MM.1S (cell line): Measurements from ENCODE around the gene JAKMIP2.

ENCODE experiments used
- DNase-seq: peaks from one replicate; pipeline ENCODE4 v3.0.0-alpha.2; 2015
- H2AFZ ChIP-seq: fragments of 300-600 bp; sonication (generic); 2 replicates; pipeline ENCODE4 v1.6.0; 2016; ENCODE audit warnings: antibody characterized with exemption, low read length
- H3F3A ChIP-seq: fragments of 300-600 bp; sonication (generic); 2 replicates; pipeline ENCODE4 v1.6.1; 2016; ENCODE audit warnings: mild to moderate bottlenecking, antibody characterized with exemption, low read length, moderate library complexity, mixed read lengths; ENCODE audit not compliant: insufficient read depth
- H3K27ac ChIP-seq: fragments of 300-600 bp; sonication (generic); 2 replicates; pipeline ENCODE4 v1.5.1; 2016; ENCODE audit warnings: mild to moderate bottlenecking, low read length
- H3K27me3 ChIP-seq: fragments of 300-600 bp; sonication (generic); replicated peaks from 2 replicates; pipeline ENCODE4 v1.6.0; 2016; ENCODE audit warnings: low read length; ENCODE audit not compliant: insufficient read depth
- H3K36me3 ChIP-seq: fragments of 300-600 bp; sonication (generic); replicated peaks from 2 replicates; pipeline ENCODE4 v1.6.1; 2016; ENCODE audit warnings: mild to moderate bottlenecking, low read length, mixed read lengths; ENCODE audit not compliant: insufficient read depth
- H3K4me1 ChIP-seq: fragments of 300-600 bp; sonication (generic); 2 replicates; pipeline ENCODE4 v1.6.1; 2016; ENCODE audit warnings: low read length, mixed read lengths
- H3K4me2 ChIP-seq: fragments of 300-600 bp; sonication (generic); 2 replicates; pipeline ENCODE4 v1.6.0; 2016; ENCODE audit warnings: low read depth, low read length
- H3K4me3 ChIP-seq: fragments of 300-600 bp; sonication (generic); 2 replicates; pipeline ENCODE4 v1.5.1; 2016; ENCODE audit warnings: low read length, mixed read lengths
- H3K79me2 ChIP-seq: fragments of 300-600 bp; sonication (generic); 2 replicates; pipeline ENCODE4 v1.6.1; 2016; ENCODE audit warnings: mixed run types, low read length, mixed read lengths
- H3K9ac ChIP-seq: fragments of 300-600 bp; sonication (generic); 2 replicates; pipeline ENCODE4 v1.6.1; 2016; ENCODE audit warnings: low read length, mixed read lengths
- H3K9me2 ChIP-seq: fragments of 300-600 bp; sonication (generic); replicated peaks from 2 replicates; pipeline ENCODE4 v1.6.1; 2016; ENCODE audit warnings: mild to moderate bottlenecking, low read length, mixed read lengths; ENCODE audit not compliant: insufficient read depth
- H3K9me3 ChIP-seq: fragments of 300-600 bp; sonication (generic); replicated peaks from 2 replicates; pipeline ENCODE4 v1.6.1; 2016; ENCODE audit warnings: mild to moderate bottlenecking, low read length, mixed read lengths; ENCODE audit not compliant: insufficient read depth
- H4K20me1 ChIP-seq: fragments of 300-600 bp; sonication (generic); 2 replicates; pipeline ENCODE4 v1.6.1; 2016; ENCODE audit warnings: mild to moderate bottlenecking, low read length, moderate library complexity, mixed read lengths; ENCODE audit not compliant: insufficient read depth
- EZH2 ChIP-seq: fragments of 300-600 bp; sonication (generic); optimal IDR thresholded peaks from 2 replicates; pipeline ENCODE3; 2017; ENCODE audit warnings: low read depth, mild to moderate bottlenecking, antibody characterized with exemption, low read length, mixed read lengths
- EZH2phosphoT487 ChIP-seq: fragments of 300-600 bp; sonication (generic); IDR thresholded peaks from 2 replicates; pipeline ENCODE4 v1.6.1; 2018; ENCODE audit warnings: antibody characterized with exemption, low read length
- TF ChIP-seq, protein P1 (sequence below): fragments of 300-600 bp; sonication (generic); IDR thresholded peaks from 2 replicates; pipeline ENCODE4 v1.5.1; 2016; ENCODE audit warnings: antibody characterized with exemption, low read length, mixed read lengths

JAKMIP2 gene

GRCh38 chr5:147673266-147673665, 109.3 kb downstream of the JAKMIP2 start:
- Histone ChIP-seq H3K79me2 (no peaks in the 10 kb centered on the region), H3K27ac (no peak overlapping the region), H3K9me2 (no peaks in the 10 kb centered on the region), H3K27me3 (no peaks in the 10 kb centered on the region), H3K4me1 (peaks cover 7% of the 10 kb centered on the region; the same call in 1 of the 2 replicates), H3K4me3 (no peak overlapping the region), H3K36me3 (0 out of 2 replicates have a peak, but pooled peaks cover 4% of the 10 kb centered on the region), H3K9me3 (no peaks in the 10 kb centered on the region), H4K20me1 (no peaks in the 10 kb centered on the region), H3K4me2 (no peak overlapping the region), H3K9ac (no peak overlapping the region), H2AFZ (no peak overlapping the region), H3F3A (no peaks in the 10 kb centered on the region)
- no peak for TF ChIP-seq EZH2
- TF ChIP-seq, protein P1, sequence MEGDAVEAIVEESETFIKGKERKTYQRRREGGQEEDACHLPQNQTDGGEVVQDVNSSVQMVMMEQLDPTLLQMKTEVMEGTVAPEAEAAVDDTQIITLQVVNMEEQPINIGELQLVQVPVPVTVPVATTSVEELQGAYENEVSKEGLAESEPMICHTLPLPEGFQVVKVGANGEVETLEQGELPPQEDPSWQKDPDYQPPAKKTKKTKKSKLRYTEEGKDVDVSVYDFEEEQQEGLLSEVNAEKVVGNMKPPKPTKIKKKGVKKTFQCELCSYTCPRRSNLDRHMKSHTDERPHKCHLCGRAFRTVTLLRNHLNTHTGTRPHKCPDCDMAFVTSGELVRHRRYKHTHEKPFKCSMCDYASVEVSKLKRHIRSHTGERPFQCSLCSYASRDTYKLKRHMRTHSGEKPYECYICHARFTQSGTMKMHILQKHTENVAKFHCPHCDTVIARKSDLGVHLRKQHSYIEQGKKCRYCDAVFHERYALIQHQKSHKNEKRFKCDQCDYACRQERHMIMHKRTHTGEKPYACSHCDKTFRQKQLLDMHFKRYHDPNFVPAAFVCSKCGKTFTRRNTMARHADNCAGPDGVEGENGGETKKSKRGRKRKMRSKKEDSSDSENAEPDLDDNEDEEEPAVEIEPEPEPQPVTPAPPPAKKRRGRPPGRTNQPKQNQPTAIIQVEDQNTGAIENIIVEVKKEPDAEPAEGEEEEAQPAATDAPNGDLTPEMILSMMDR: no peak
- no peak for TF ChIP-seq EZH2phosphoT487
- DNase-seq: no peak

- H3K9me3 ChIP-seq: no peaks in the 10 kb centered on the region
- H3K4me2 ChIP-seq: no peak overlapping the region; the same call in 1 of the 2 replicates
- TF ChIP-seq, protein P1: no peak
- TF ChIP-seq EZH2: no peak
- TF ChIP-seq EZH2phosphoT487: no peak
- no peak overlapping the region for H3K4me3 ChIP-seq
- H3F3A ChIP-seq: no peaks in the 10 kb centered on the region
- H4K20me1 ChIP-seq: no peaks in the 10 kb centered on the region
- 0 out of 2 replicates have a peak overlapping the region, but pooled peaks have one; percentile 10 for H3K27ac ChIP-seq
- H3K27me3 ChIP-seq: no peaks in the 10 kb centered on the region
- no peaks in the 10 kb centered on the region for H3K9me2 ChIP-seq
- no peak for DNase-seq
- 0 out of 2 replicates have a peak, but pooled peaks cover 4% of the 10 kb centered on the region for H3K36me3 ChIP-seq
- no peak overlapping the region for H2AFZ ChIP-seq
- no peaks in the 10 kb centered on the region for H3K79me2 ChIP-seq
- peaks cover 7% of the 10 kb centered on the region; the same call in 1 of the 2 replicates for H3K4me1 ChIP-seq
- no peak overlapping the region for H3K9ac ChIP-seq
Measured at GRCh38 chr5:147671365-147671764, 111.2 kb downstream of the JAKMIP2 start.

- H3K9ac ChIP-seq: no peak overlapping the region
- H3K36me3 ChIP-seq: 0 out of 2 replicates have a peak, but pooled peaks cover 4% of the 10 kb centered on the region
- peaks cover 7% of the 10 kb centered on the region; the same call in 1 of the 2 replicates for H3K4me1 ChIP-seq
- H3K4me2 ChIP-seq: no peak overlapping the region; the same call in 1 of the 2 replicates
- TF ChIP-seq, protein P1: no peak
- TF ChIP-seq EZH2 (no peak), EZH2phosphoT487 (no peak)
- DNase-seq: no peak
- no peaks in the 10 kb centered on the region for H3K9me2 ChIP-seq
- no peak overlapping the region for H3K4me3 ChIP-seq
- H3K9me3 ChIP-seq: no peaks in the 10 kb centered on the region
- H3K27me3 ChIP-seq: no peaks in the 10 kb centered on the region
- H4K20me1 ChIP-seq: no peaks in the 10 kb centered on the region
- H2AFZ ChIP-seq: no peak overlapping the region
- no peak overlapping the region for H3K27ac ChIP-seq
- H3F3A ChIP-seq: no peaks in the 10 kb centered on the region
- H3K79me2 ChIP-seq: no peaks in the 10 kb centered on the region
Measured at GRCh38 chr5:147670815-147671214, 111.7 kb downstream of the JAKMIP2 start.
